WTC11 (cell line): ENCODE measurements around the gene PALD1. TPM values are rescaled to one million over a fixed set of nuclear protein-coding genes. Genes with fewer than 3 reads are reported as not detected.
"Not testable (repeated sequence)": the region's sequence is repeated elsewhere in the genome, so short reads cannot be mapped to it uniquely, and the experiment has no call there.

Source experiments
- ATAC-seq: fragments of 200-7000 bp; cut with Tn5 transposase; 2 replicates; pipeline ENCODE4 v1.10.0; 2021; ENCODE audit warnings: mild to moderate bottlenecking, moderate library complexity
- CTCF ChIA-PET: fragments of 300-600 bp; sonication (Branson Sonifier 250); formaldehyde crosslinking; loops from one replicate; lab custom pipeline; 2021; ENCODE audit warnings: antibody characterized with exemption; lab: Charles Lee
- POLR2A ChIA-PET: fragments of 350-600 bp; sonication (Branson Sonifier 250); formaldehyde crosslinking; loops from one replicate; lab custom pipeline; 2021; ENCODE audit warnings: antibody characterized with exemption; lab: Charles Lee
- DNase-seq: peaks from one replicate; pipeline ENCODE4 v3.0.0; 2021; ENCODE audit warnings: low spot score
- H3K27ac Mint-ChIP-seq: 2 replicates; pipeline ENCODE4 v1.8.0; 2021; ENCODE audit warnings: mixed read lengths
- H3K27me3 Mint-ChIP-seq: 2 replicates; pipeline ENCODE4 v1.8.0; 2021; ENCODE audit warnings: low read depth, mild to moderate bottlenecking, moderate library complexity, mixed read lengths
- H3K36me3 Mint-ChIP-seq: 2 replicates; pipeline ENCODE4 v1.8.0; 2021; ENCODE audit warnings: mixed read lengths
- H3K4me1 Mint-ChIP-seq: 2 replicates; pipeline ENCODE4 v1.8.0; 2022; ENCODE audit warnings: mixed read lengths
- H3K4me3 Mint-ChIP-seq: 2 replicates; pipeline ENCODE4 v1.8.0; 2021; ENCODE audit warnings: mild to moderate bottlenecking, moderate library complexity, mixed read lengths
- H3K9me3 Mint-ChIP-seq: 2 replicates; pipeline ENCODE4 v1.8.0; 2021; ENCODE audit warnings: mixed read lengths
- ATF1 ChIP-seq: sonication (generic); formaldehyde crosslinking; IDR thresholded peaks from 2 replicates; pipeline ENCODE4 v1.8.1; 2023; ENCODE audit warnings: mild to moderate bottlenecking, moderate library complexity, missing genetic modification reagents
- ATF6 ChIP-seq: sonication (generic); formaldehyde crosslinking; IDR thresholded peaks from 2 replicates; pipeline ENCODE4 v1.8.1; 2023; ENCODE audit warnings: mild to moderate bottlenecking, missing genetic modification reagents
- CREB1 ChIP-seq: sonication (generic); formaldehyde crosslinking; IDR thresholded peaks from 2 replicates; pipeline ENCODE4 v1.8.0; 2023; ENCODE audit warnings: mild to moderate bottlenecking, missing genetic modification reagents
- E2F4 ChIP-seq: sonication (generic); formaldehyde crosslinking; IDR thresholded peaks from 2 replicates; pipeline ENCODE4 v1.8.1; 2022; ENCODE audit warnings: low read depth, mild to moderate bottlenecking, moderate library complexity, missing genetic modification reagents, borderline replicate concordance
- E2F5 ChIP-seq: sonication (generic); formaldehyde crosslinking; IDR thresholded peaks from 2 replicates; pipeline ENCODE4 v1.8.1; 2022; ENCODE audit warnings: mild to moderate bottlenecking, moderate library complexity, missing genetic modification reagents
- EMX1 ChIP-seq: fragments of 250-450 bp; sonication (Bioruptor Pico); IDR thresholded peaks from 2 replicates; pipeline ENCODE4 v1.8.0; 2021; ENCODE audit warnings: mild to moderate bottlenecking
- GTF2I ChIP-seq: fragments of 250-450 bp; sonication (Bioruptor Pico); conservative IDR thresholded peaks from 2 replicates; pipeline ENCODE4 v1.4.0; 2021; ENCODE audit warnings: mild to moderate bottlenecking
- HMGA2 ChIP-seq: fragments of 250-450 bp; sonication (Bioruptor Pico); IDR thresholded peaks from 2 replicates; pipeline ENCODE4 v1.4.0; 2021; ENCODE audit warnings: mild to moderate bottlenecking, moderate library complexity
- IRF2 ChIP-seq: sonication (generic); formaldehyde crosslinking; IDR thresholded peaks from 2 replicates; pipeline ENCODE4 v1.8.0; 2022; ENCODE audit warnings: low read depth, missing genetic modification reagents, borderline replicate concordance
- KAT7 ChIP-seq: sonication (generic); formaldehyde crosslinking; IDR thresholded peaks from 2 replicates; pipeline ENCODE4 v1.8.1; 2023; ENCODE audit warnings: missing genetic modification reagents, mild to moderate bottlenecking, borderline replicate concordance
- MAX ChIP-seq: sonication (generic); formaldehyde crosslinking; IDR thresholded peaks from 2 replicates; pipeline ENCODE4 v1.8.0; 2022; ENCODE audit warnings: mild to moderate bottlenecking, missing genetic modification reagents
- MXD4 ChIP-seq: fragments of 250-450 bp; sonication (Bioruptor Pico); IDR thresholded peaks from 2 replicates; pipeline ENCODE4 v1.8.0; 2021; ENCODE audit warnings: mild to moderate bottlenecking, moderate library complexity, borderline replicate concordance
- NFATC4 ChIP-seq: fragments of 250-450 bp; sonication (Bioruptor Pico); IDR thresholded peaks from 2 replicates; pipeline ENCODE4 v1.9.0; 2021; ENCODE audit warnings: mild to moderate bottlenecking
- NR2C2 ChIP-seq: sonication (generic); formaldehyde crosslinking; IDR thresholded peaks from 2 replicates; pipeline ENCODE4 v1.8.0; 2022; ENCODE audit warnings: mild to moderate bottlenecking, missing genetic modification reagents
- NR3C1 ChIP-seq: sonication (generic); formaldehyde crosslinking; conservative IDR thresholded peaks from 2 replicates; pipeline ENCODE4 v1.8.1; 2023; ENCODE audit warnings: low read depth, mild to moderate bottlenecking, missing genetic modification reagents
- OVOL2 ChIP-seq: fragments of 250-450 bp; sonication (Bioruptor Pico); IDR thresholded peaks from 2 replicates; pipeline ENCODE4 v1.9.0; 2021; ENCODE audit warnings: mild to moderate bottlenecking, borderline replicate concordance
- TCF7 ChIP-seq: sonication (generic); formaldehyde crosslinking; IDR thresholded peaks from 2 replicates; pipeline ENCODE4 v1.8.0; 2022; ENCODE audit warnings: mild to moderate bottlenecking, low read depth, missing genetic modification reagents, moderate library complexity
- ZNF121 ChIP-seq: sonication (generic); formaldehyde crosslinking; IDR thresholded peaks from 2 replicates; pipeline ENCODE4 v1.8.0; 2023; ENCODE audit warnings: missing genetic modification reagents
- ZNF138 ChIP-seq: sonication (generic); formaldehyde crosslinking; conservative IDR thresholded peaks from 2 replicates; pipeline ENCODE4 v1.8.1; 2022; ENCODE audit warnings: mild to moderate bottlenecking, moderate library complexity, missing genetic modification reagents
- ZNF219 ChIP-seq: sonication (generic); formaldehyde crosslinking; IDR thresholded peaks from 2 replicates; pipeline ENCODE4 v1.8.0; 2023; ENCODE audit warnings: missing genetic modification reagents, mild to moderate bottlenecking, borderline replicate concordance
- ZNF423 ChIP-seq: fragments of 250-450 bp; sonication (Bioruptor Pico); IDR thresholded peaks from 2 replicates; pipeline ENCODE4 v2.1.2; 2022; ENCODE audit warnings: mild to moderate bottlenecking, moderate library complexity
- total RNA-seq: library from RNA; stranded (reverse); gene quantifications from 3 replicates; pipeline ENCODE4 v1.2.3, GENCODE V29; 2021

The PALD1 gene
- total RNA-seq, 1 experiment from 2014 or later: 43.6 TPM

GRCh38 chr10:70607936-70608335, 129.4 kb downstream of the PALD1 start:
- ChIA-PET POLR2A (no interaction called here), CTCF (interaction anchor here (0.6 kb wide), 1 partner anchor 160 kb away, joined by 5 read pairs; no protein-coding TSS in a partner anchor)
- 0 out of 2 replicates have a peak, but pooled peaks cover 8% of the 10 kb centered on the region for H3K9me3 Mint-ChIP-seq
- H3K4me1 Mint-ChIP-seq: no peaks in the 10 kb centered on the region
- TF ChIP-seq ZNF138 (CRISPR knock-in tag): no peak
- TF ChIP-seq ATF1 (CRISPR knock-in tag): no peak
- TF ChIP-seq ATF6 (CRISPR knock-in tag): no peak
- TF ChIP-seq E2F4 (CRISPR knock-in tag): no peak
- no peak for TF ChIP-seq IRF2 (CRISPR knock-in tag)
- TF ChIP-seq NR3C1 (CRISPR knock-in tag): no peak
- no peak for TF ChIP-seq HMGA2 (CRISPR knock-in tag)
- TF ChIP-seq ZNF423 (CRISPR knock-in tag): no peak
- TF ChIP-seq CREB1 (CRISPR knock-in tag): no peak
- no peak for TF ChIP-seq ZNF219 (CRISPR knock-in tag)
- TF ChIP-seq OVOL2 (CRISPR knock-in tag): no peak
- no peak for TF ChIP-seq EMX1 (CRISPR knock-in tag)
- TF ChIP-seq NFATC4: no peak
- TF ChIP-seq E2F5 (CRISPR knock-in tag): no peak
- H3K27ac Mint-ChIP-seq: no peak overlapping the region
- no peaks in the 10 kb centered on the region for H3K27me3 Mint-ChIP-seq
- H3K4me3 Mint-ChIP-seq: no peak overlapping the region
- DNase-seq: no peak
- ATAC-seq: no peak
- no peaks in the 10 kb centered on the region for H3K36me3 Mint-ChIP-seq

GRCh38 chr10:70613941-70614340, 135.4 kb downstream of the PALD1 start:
- no peak for TF ChIP-seq TCF7 (CRISPR knock-in tag)
- TF ChIP-seq MXD4: no peak
- no peak for TF ChIP-seq ZNF121 (CRISPR knock-in tag)
- TF ChIP-seq GTF2I (CRISPR knock-in tag): no peak
- TF ChIP-seq MAX (CRISPR knock-in tag): no peak
- TF ChIP-seq KAT7 (CRISPR knock-in tag): no peak
- no peak for TF ChIP-seq NR2C2 (CRISPR knock-in tag)

GRCh38 chr10:70614364-70614763, 135.8 kb downstream of the PALD1 start:
- H3K27ac Mint-ChIP-seq, H3K36me3 Mint-ChIP-seq, DNase-seq, POLR2A ChIA-PET, H3K9me3 Mint-ChIP-seq, H3K27me3 Mint-ChIP-seq, CTCF ChIA-PET, ATAC-seq, H3K4me3 Mint-ChIP-seq: not testable (repeated sequence)
- TF ChIP-seq ZNF121 (CRISPR knock-in tag): peak; percentile 36; the same call in 1 of the 2 replicates
- H3K4me1 Mint-ChIP-seq: peaks cover 11% of the 10 kb centered on the region; the same call in 1 of the 2 replicates

More at GRCh38 chr10:70613941-70614340, 135.4 kb downstream of the PALD1 start:
- POLR2A ChIA-PET: no interaction called here
- H3K9me3 Mint-ChIP-seq: 0 out of 2 replicates have a peak, but pooled peaks cover 5% of the 10 kb centered on the region
- H3K27me3 Mint-ChIP-seq: no peaks in the 10 kb centered on the region
- CTCF ChIA-PET: no interaction called here
- DNase-seq: no peak
- no peak overlapping the region for H3K4me3 Mint-ChIP-seq
- H3K27ac Mint-ChIP-seq: no peak overlapping the region
- no peak for ATAC-seq
- H3K4me1 Mint-ChIP-seq: peaks cover 9% of the 10 kb centered on the region; the same call in 1 of the 2 replicates
- H3K36me3 Mint-ChIP-seq: no peaks in the 10 kb centered on the region
